ENCODE data around the gene MBD3L2.
"Not testable (repeated sequence)": the region's sequence is repeated elsewhere in the genome, so short reads cannot be mapped to it uniquely, and the experiment has no call there.

GRCh38 chr19:7028790-7029189 is 20.3 kb upstream of the MBD3L2 start:
- TF ChIP-seq CTCF (IDR thresholded peaks at IDR 0.05; ENCODE audit: insufficient read depth, low read depth, low read length); EZH2 (IDR thresholded peaks at IDR 0.05; ENCODE audit: insufficient read depth, low read length): not testable (repeated sequence)
